Gastrocnemius medialis (tissue), 4 donors: ENCODE measurements around the gene TMEM217.

Experiments used
- CTCF ChIP-seq, 5 experiments: fragments of 450-650 bp in 3 of 5; fragments of 200-600 bp in 2 of 5; sonication (generic) in 2 of 5; IDR thresholded peaks in 4 of 5; conservative IDR thresholded peaks in 1 of 5; 1 replicate in 4 of 5; 2 replicates in 1 of 5; pipeline ENCODE4 v1.5.1; 2016 to 2019; ENCODE audit warnings: antibody characterized with exemption in 5 of 5, mild to moderate bottlenecking in 3 of 5, moderate library complexity in 3 of 5
- POLR2A ChIP-seq, 2 donors: fragments of 450-650 bp; IDR thresholded peaks; one replicate each; pipeline ENCODE4 v1.6.1; 2017; ENCODE audit warnings: antibody characterized with exemption in 2 of 2, mild to moderate bottlenecking in 2 of 2, moderate library complexity in 2 of 2

GRCh38 chr6:37253486-37254007, 4.4 kb downstream of the TMEM217 start:
- TF ChIP-seq POLR2A (IDR thresholded peaks at IDR 0.05) (no peak), CTCF (IDR thresholded peaks at IDR 0.05 in 4 of 5, conservative IDR thresholded peaks at IDR 0.05 in 1 of 5) (no peak)
